HCT116 (cell line): ENCODE results near the gene APBA2. TPM values are rescaled to one million over a fixed set of nuclear protein-coding genes. Genes with fewer than 3 reads are reported as not detected.

ENCODE experiments used
- ATAC-seq: fragments of 200-7000 bp; cut with Tn5 transposase; 2 replicates; pipeline ENCODE4 v1.9.1; 2020; ENCODE audit warnings: mild to moderate bottlenecking, moderate library complexity
- BruUV-seq: library from RNA; stranded (reverse); fragments of 400-500 nt; replicated peaks from 2 replicates; lab custom pipeline; 2021; lab: Mats Ljungman, UMichigan
- CTCF ChIA-PET: fragments of 300-600 bp; sonication (Branson Sonifier 250); formaldehyde crosslinking; loops from one replicate; lab custom pipeline; 2021; ENCODE audit warnings: antibody characterized with exemption; lab: Charles Lee
- POLR2A ChIA-PET: fragments of 300-600, 350-600 bp; sonication (Branson Sonifier 250); formaldehyde crosslinking; loops from one replicate; lab custom pipeline; 2021; ENCODE audit warnings: antibody characterized with exemption; lab: Charles Lee
- RAD21 ChIA-PET, 2 experiments: fragments of 300-600 bp; sonication (Branson Sonifier 250); formaldehyde crosslinking; loops; one replicate each; lab custom pipeline; 2023; ENCODE audit warnings: low total read pairs in 2 of 2; ENCODE audit not compliant: uncharacterized antibody in 2 of 2, unreplicated experiment in 2 of 2, low non-redundant PET in 1 of 2; lab: Charles Lee
- DNase-seq: peaks from one replicate; pipeline ENCODE4 v3.0.0-alpha.2; 2010; ENCODE audit warnings: low read depth, low spot score
- H2AFZ ChIP-seq: fragments of 200-600 bp; shearing (Covaris generic), sonication (generic); 2 replicates; pipeline ENCODE4 v1.6.1; 2017; ENCODE audit warnings: low read depth, mixed run types, mixed read lengths, antibody characterized with exemption, low read length; ENCODE audit not compliant: poor library complexity, severe bottlenecking
- H3K27ac ChIP-seq: 2 replicates; pipeline ENCODE4 v1.5.1; 2012; ENCODE audit warnings: low read depth, low read length
- H3K27me3 ChIP-seq: fragments of 200-600 bp; sonication (generic); 2 replicates; pipeline ENCODE4 v1.6.1; 2016; ENCODE audit warnings: mixed run types, low read length, mixed read lengths; ENCODE audit not compliant: insufficient read depth
- H3K36me3 ChIP-seq, 2 experiments: fragments of 200-500 bp in 1 of 2; fragments of 200-600 bp in 1 of 2; sonication (Bioruptor generic) in 1 of 2; sonication (generic) in 1 of 2; 2 replicates each; pipeline versions ENCODE4 v1.5.1 to v1.6.1; 2014 to 2016; ENCODE audit warnings: low read length in 2 of 2, inconsistent platforms in 1 of 2, mixed read lengths in 1 of 2, mixed run types in 1 of 2; ENCODE audit not compliant: insufficient read depth in 2 of 2, control insufficient read depth in 1 of 2
- H3K4me1 ChIP-seq, 2 experiments: fragments of 200-600 bp in 1 of 2; sonication (generic) in 1 of 2; 2 replicates each; pipeline versions ENCODE4 v1.5.1 to v1.6.1; 2012 to 2017; ENCODE audit warnings: low read length in 2 of 2, inconsistent platforms in 1 of 2, mild to moderate bottlenecking in 1 of 2, mixed read lengths in 1 of 2, mixed run types in 1 of 2, moderate library complexity in 1 of 2; ENCODE audit not compliant: insufficient read depth in 2 of 2, control insufficient read depth in 1 of 2
- H3K4me2 ChIP-seq: fragments of 200-600 bp; sonication (generic); 2 replicates; pipeline ENCODE4 v1.6.1; 2017; ENCODE audit warnings: mixed run types, low read length, mixed read lengths
- H3K4me3 ChIP-seq, 2 experiments: fragments of 200-600 bp in 1 of 2; sonication (generic) in 1 of 2; replicated peaks in 1 of 2; 2 replicates each; pipeline ENCODE4 v1.5.1; 2011 to 2016; ENCODE audit warnings: low read length in 2 of 2, control low read depth in 1 of 2, low read depth in 1 of 2, mild to moderate bottlenecking in 1 of 2, mixed read lengths in 1 of 2, mixed run types in 1 of 2
- H3K79me2 ChIP-seq: fragments of 200-600 bp; sonication (generic); 2 replicates; pipeline ENCODE4 v1.6.1; 2017; ENCODE audit warnings: mild to moderate bottlenecking, mixed run types, low read length, moderate library complexity, mixed read lengths; ENCODE audit not compliant: insufficient read depth
- H3K9ac ChIP-seq: fragments of 200-600 bp; sonication (generic); 2 replicates; pipeline ENCODE4 v1.6.1; 2016; ENCODE audit warnings: low read length, mixed read lengths
- H3K9me2 ChIP-seq: fragments of 200-600 bp; sonication (generic), shearing (Covaris generic); 2 replicates; pipeline ENCODE4 v1.6.1; 2017; ENCODE audit warnings: mixed run types, mild to moderate bottlenecking, moderate library complexity; ENCODE audit not compliant: insufficient read depth
- H3K9me3 ChIP-seq, 2 experiments: fragments of 200-500 bp in 1 of 2; fragments of 200-600 bp in 1 of 2; sonication (Bioruptor generic) in 1 of 2; sonication (generic) in 1 of 2; 2 replicates each; pipeline ENCODE4 v1.6.1; 2014 to 2017; ENCODE audit warnings: low read length in 2 of 2, mixed read lengths in 2 of 2, inconsistent platforms in 1 of 2, low read depth in 1 of 2, mild to moderate bottlenecking in 1 of 2, mixed run types in 1 of 2, moderate library complexity in 1 of 2; ENCODE audit not compliant: control insufficient read depth in 1 of 2, insufficient read depth in 1 of 2
- H4K20me1 ChIP-seq: fragments of 200-600 bp; sonication (generic), shearing (Covaris generic); 2 replicates; pipeline ENCODE4 v1.6.1; 2017; ENCODE audit warnings: mixed run types, mild to moderate bottlenecking, moderate library complexity; ENCODE audit not compliant: insufficient read depth
- CBX3 ChIP-seq: IDR thresholded peaks from 2 replicates; pipeline ENCODE4 v1.6.1; 2012; ENCODE audit warnings: low read depth
- CEBPB ChIP-seq: IDR thresholded peaks from 2 replicates; pipeline ENCODE4 v1.6.1; 2012; ENCODE audit warnings: low read depth
- EGR1 ChIP-seq: IDR thresholded peaks from 2 replicates; pipeline ENCODE4 v1.6.1; 2012; ENCODE audit warnings: low read depth
- ELF1 ChIP-seq: IDR thresholded peaks from 2 replicates; pipeline ENCODE4 v1.6.1; 2012; ENCODE audit warnings: low read depth, borderline replicate concordance
- EZH2 ChIP-seq: fragments of 200-600 bp; sonication (generic); IDR thresholded peaks from 2 replicates; pipeline ENCODE4 v1.6.1; 2017; ENCODE audit warnings: antibody characterized with exemption, mixed run types
- EZH2phosphoT487 ChIP-seq: fragments of 200-600 bp; IDR thresholded peaks from 2 replicates; pipeline ENCODE4 v1.6.1; 2018; ENCODE audit warnings: antibody characterized with exemption, borderline replicate concordance
- FOSL1 ChIP-seq: IDR thresholded peaks from 2 replicates; pipeline ENCODE4 v1.6.1; 2012; ENCODE audit warnings: low read depth
- JUND ChIP-seq: IDR thresholded peaks from 2 replicates; pipeline ENCODE4 v1.6.1; 2012
- POLR2A ChIP-seq: IDR thresholded peaks from 2 replicates; pipeline ENCODE4 v1.7.0; 2011; ENCODE audit warnings: borderline replicate concordance; ENCODE audit not compliant: insufficient read depth, insufficient read length; ENCODE audit errors: extremely low read depth
- POLR2AphosphoS5 ChIP-seq: IDR thresholded peaks from 2 replicates; pipeline ENCODE4 v1.6.1; 2011; ENCODE audit warnings: mild to moderate bottlenecking, low read depth, low read length, moderate library complexity
- RAD21 ChIP-seq: IDR thresholded peaks from 2 replicates; pipeline ENCODE4 v1.6.1; 2012; ENCODE audit warnings: low read depth, mild to moderate bottlenecking
- SIN3A ChIP-seq: IDR thresholded peaks from 2 replicates; pipeline ENCODE4 v1.6.1; 2012; ENCODE audit warnings: low read depth
- SP1 ChIP-seq: IDR thresholded peaks from 2 replicates; pipeline ENCODE4 v1.6.1; 2012; ENCODE audit warnings: low read depth
- SRF ChIP-seq: IDR thresholded peaks from 2 replicates; pipeline ENCODE4 v1.6.1; 2012; ENCODE audit warnings: low read depth
- TCF7L2 ChIP-seq: IDR thresholded peaks from 2 replicates; pipeline ENCODE4 v1.7.0; 2011; ENCODE audit warnings: borderline replicate concordance, inconsistent platforms; ENCODE audit not compliant: insufficient read depth, insufficient read length; ENCODE audit errors: extremely low read depth
- ZFX ChIP-seq: fragments of 450-650 bp; IDR thresholded peaks from 2 replicates; pipeline ENCODE4 v1.6.1; 2017
- ZNF274 ChIP-seq: fragments of 200-500 bp; sonication (Bioruptor generic); IDR thresholded peaks from 2 replicates; pipeline ENCODE4 v1.6.1; 2014; ENCODE audit warnings: mild to moderate bottlenecking, low read depth, low read length, inconsistent platforms
- intact Hi-C: fragments of 100-400 bp; cut with micrococcal nuclease; formaldehyde crosslinking; loops from 2 replicates; pipeline ENCODE4 v1.10.0; 2022
- total RNA-seq: library from RNA; stranded (reverse); gene quantifications from one replicate; pipeline ENCODE4 v1.2.1, GENCODE V29; 2021; ENCODE audit not compliant: unreplicated experiment
- TF ChIP-seq, protein P1 (sequence below): IDR thresholded peaks from 2 replicates; pipeline ENCODE4 v1.6.1; 2012

Gene APBA2
- total RNA-seq, 1 experiment from 2014 or later: 0.47 TPM

DNA sequence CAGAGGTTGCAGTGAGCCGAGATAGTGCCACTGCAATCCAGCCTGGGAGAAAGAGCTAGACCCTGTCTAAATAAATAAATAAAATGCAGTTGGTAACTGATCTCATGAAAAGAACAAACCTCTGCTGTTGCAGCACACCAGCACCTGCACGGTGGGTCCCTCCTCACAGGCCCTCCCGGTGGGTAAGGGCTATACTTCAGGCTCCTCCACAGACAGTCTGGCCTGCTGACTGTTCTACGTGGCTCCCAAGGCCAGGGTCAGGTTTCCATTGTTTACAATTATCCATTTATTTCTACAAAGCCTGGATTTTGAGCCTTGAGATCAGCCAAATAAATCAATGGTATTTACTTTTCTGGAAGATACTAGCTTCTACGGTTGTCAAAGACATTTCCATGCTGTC lies 5.1 kb upstream of the APBA2 start:
- H3K27me3 ChIP-seq: no peaks in the 10 kb centered on the region
- H3K9ac ChIP-seq: no peak overlapping the region
- ChIA-PET POLR2A (no interaction called here), RAD21 (no interaction called here), CTCF (no interaction called here)
- no peaks in the 10 kb centered on the region for H4K20me1 ChIP-seq
- TF ChIP-seq TCF7L2 (no peak), EZH2 (no peak), SRF (no peak), CBX3 (no peak), SIN3A (no peak), EGR1 (no peak), SP1 (no peak), CEBPB (no peak), ZFX (no peak), JUND (no peak), ELF1 (no peak), EZH2phosphoT487 (no peak), RAD21 (no peak), FOSL1 (no peak), POLR2AphosphoS5 (no peak), POLR2A (no peak), ZNF274 (no peak)
- TF ChIP-seq, protein P1, sequence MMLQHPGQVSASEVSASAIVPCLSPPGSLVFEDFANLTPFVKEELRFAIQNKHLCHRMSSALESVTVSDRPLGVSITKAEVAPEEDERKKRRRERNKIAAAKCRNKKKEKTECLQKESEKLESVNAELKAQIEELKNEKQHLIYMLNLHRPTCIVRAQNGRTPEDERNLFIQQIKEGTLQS: no peak
- no peaks in the 10 kb centered on the region for H3K79me2 ChIP-seq
- no peak overlapping the region for H3K4me2 ChIP-seq
- no peaks in the 10 kb centered on the region for H3K4me1 ChIP-seq
- H3K27ac ChIP-seq: no peak overlapping the region
- H2AFZ ChIP-seq: no peak overlapping the region
- H3K9me3 ChIP-seq: no peaks in the 10 kb centered on the region
- no peaks in the 10 kb centered on the region for H3K9me2 ChIP-seq
- DNase-seq (no peak), ATAC-seq (no peak)
- no peak overlapping the region for H3K4me3 ChIP-seq
- H3K36me3 ChIP-seq: no peaks in the 10 kb centered on the region
- no TSS peak for BruUV-seq
- intact Hi-C loops: no loop called here
